HL-60 (cell line): ENCODE results near the gene GNAL.
"Not testable (repeated sequence)": the region's sequence is repeated elsewhere in the genome, so short reads cannot be mapped to it uniquely, and the experiment has no call there.

Source experiments
- DNase-seq, 2 experiments: peaks; one replicate each; pipeline ENCODE4 v3.0.0-alpha.2; 2010 to 2020; ENCODE audit warnings: low read depth in 1 of 2, low spot score in 1 of 2
- H3K27ac ChIP-seq: fragments of 250-450 bp; sonication (Bioruptor Pico); replicated peaks from 2 replicates; pipeline ENCODE4 v1.5.1; 2020; ENCODE audit warnings: mild to moderate bottlenecking, moderate library complexity
- H3K27me3 ChIP-seq: fragments of 250-450 bp; sonication (Bioruptor Pico); 2 replicates; pipeline ENCODE4 v1.5.1; 2021; ENCODE audit warnings: mild to moderate bottlenecking, moderate library complexity; ENCODE audit not compliant: insufficient read depth, poor library complexity, severe bottlenecking
- H3K4me3 ChIP-seq: replicated peaks from 2 replicates; pipeline ENCODE4 v1.5.1; 2011; ENCODE audit warnings: mild to moderate bottlenecking, control low read depth, low read length; ENCODE audit not compliant: insufficient read depth
- GABPA ChIP-seq: IDR thresholded peaks from 2 replicates; pipeline ENCODE4 v1.6.1; 2012; ENCODE audit warnings: low read depth
- POLR2AphosphoS5 ChIP-seq: IDR thresholded peaks from 2 replicates; pipeline ENCODE4 v1.6.1; 2012; ENCODE audit warnings: low read depth
- SPI1 ChIP-seq: IDR thresholded peaks from 2 replicates; pipeline ENCODE4 v1.6.1; 2012; ENCODE audit warnings: low read depth, mild to moderate bottlenecking, borderline replicate concordance
- long read RNA-seq: library from polyadenylated mRNA; unstranded; transcript quantifications from one replicate; pipeline ENCODE4 v2.0.0, GENCODE V29; 2020
- TF ChIP-seq, protein P1 (sequence below): IDR thresholded peaks from 2 replicates; pipeline ENCODE4 v1.6.1; 2012; ENCODE audit warnings: low read depth; ENCODE audit not compliant: insufficient replicate concordance
- TF ChIP-seq, protein P2 (sequence below): IDR thresholded peaks from one replicate; pipeline ENCODE4 v1.5.1; 2011; ENCODE audit warnings: low read length, control low read depth, inconsistent platforms; ENCODE audit not compliant: insufficient read depth

Gene GNAL
- long read RNA-seq, full-length matches to known transcripts: 2 of 17 reads
- long read RNA-seq, partial matches to known transcripts: 12 of 17 reads
- long read RNA-seq, other reads (novel, unspliced or antisense): 3 of 17 reads

DNA sequence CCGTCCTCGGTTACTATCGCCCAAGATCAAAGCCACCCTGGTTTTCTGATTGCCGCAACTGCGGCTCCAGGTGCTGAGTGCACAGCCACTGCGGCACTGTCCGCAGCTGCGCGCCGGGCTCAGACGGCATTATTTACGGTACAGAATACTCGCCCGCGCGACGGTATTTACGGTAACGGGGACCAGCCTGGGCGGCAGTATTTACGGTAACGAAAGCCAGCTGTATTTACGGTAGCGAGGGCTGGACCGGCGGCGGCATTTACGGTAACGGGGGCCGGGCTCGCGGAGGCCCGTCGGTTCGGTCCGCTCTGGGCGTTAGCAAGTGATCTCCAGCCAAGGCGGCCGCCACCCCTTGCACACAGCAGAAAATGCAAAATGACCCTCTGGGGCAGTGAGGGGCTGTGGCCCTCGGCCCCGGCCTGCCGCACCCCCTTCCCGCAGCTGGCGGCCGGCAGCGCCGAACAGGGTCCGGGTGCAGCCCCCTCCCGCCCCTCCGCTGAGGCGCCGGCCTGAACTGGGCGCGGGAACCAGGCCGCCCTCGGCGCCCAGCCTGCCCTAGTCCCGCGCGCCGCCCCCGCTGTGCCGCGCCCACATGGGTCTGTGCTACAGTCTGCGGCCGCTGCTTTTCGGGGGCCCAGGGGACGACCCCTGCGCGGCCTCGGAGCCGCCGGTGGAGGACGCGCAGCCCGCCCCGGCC, at the start of gene GNAL:
Gene GNAL (plus strand): TSS at position 293 of the 697 bp plus-strand sequence. CDS start 300 bp downstream, at position 593.
- no peak within 1 kb of the TSS for H3K27ac ChIP-seq
- TF ChIP-seq, protein P1, sequence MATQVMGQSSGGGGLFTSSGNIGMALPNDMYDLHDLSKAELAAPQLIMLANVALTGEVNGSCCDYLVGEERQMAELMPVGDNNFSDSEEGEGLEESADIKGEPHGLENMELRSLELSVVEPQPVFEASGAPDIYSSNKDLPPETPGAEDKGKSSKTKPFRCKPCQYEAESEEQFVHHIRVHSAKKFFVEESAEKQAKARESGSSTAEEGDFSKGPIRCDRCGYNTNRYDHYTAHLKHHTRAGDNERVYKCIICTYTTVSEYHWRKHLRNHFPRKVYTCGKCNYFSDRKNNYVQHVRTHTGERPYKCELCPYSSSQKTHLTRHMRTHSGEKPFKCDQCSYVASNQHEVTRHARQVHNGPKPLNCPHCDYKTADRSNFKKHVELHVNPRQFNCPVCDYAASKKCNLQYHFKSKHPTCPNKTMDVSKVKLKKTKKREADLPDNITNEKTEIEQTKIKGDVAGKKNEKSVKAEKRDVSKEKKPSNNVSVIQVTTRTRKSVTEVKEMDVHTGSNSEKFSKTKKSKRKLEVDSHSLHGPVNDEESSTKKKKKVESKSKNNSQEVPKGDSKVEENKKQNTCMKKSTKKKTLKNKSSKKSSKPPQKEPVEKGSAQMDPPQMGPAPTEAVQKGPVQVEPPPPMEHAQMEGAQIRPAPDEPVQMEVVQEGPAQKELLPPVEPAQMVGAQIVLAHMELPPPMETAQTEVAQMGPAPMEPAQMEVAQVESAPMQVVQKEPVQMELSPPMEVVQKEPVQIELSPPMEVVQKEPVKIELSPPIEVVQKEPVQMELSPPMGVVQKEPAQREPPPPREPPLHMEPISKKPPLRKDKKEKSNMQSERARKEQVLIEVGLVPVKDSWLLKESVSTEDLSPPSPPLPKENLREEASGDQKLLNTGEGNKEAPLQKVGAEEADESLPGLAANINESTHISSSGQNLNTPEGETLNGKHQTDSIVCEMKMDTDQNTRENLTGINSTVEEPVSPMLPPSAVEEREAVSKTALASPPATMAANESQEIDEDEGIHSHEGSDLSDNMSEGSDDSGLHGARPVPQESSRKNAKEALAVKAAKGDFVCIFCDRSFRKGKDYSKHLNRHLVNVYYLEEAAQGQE: no peak
- TF ChIP-seq POLR2AphosphoS5 (no peak), GABPA (no peak), SPI1 (no peak)
- TF ChIP-seq, protein P2, sequence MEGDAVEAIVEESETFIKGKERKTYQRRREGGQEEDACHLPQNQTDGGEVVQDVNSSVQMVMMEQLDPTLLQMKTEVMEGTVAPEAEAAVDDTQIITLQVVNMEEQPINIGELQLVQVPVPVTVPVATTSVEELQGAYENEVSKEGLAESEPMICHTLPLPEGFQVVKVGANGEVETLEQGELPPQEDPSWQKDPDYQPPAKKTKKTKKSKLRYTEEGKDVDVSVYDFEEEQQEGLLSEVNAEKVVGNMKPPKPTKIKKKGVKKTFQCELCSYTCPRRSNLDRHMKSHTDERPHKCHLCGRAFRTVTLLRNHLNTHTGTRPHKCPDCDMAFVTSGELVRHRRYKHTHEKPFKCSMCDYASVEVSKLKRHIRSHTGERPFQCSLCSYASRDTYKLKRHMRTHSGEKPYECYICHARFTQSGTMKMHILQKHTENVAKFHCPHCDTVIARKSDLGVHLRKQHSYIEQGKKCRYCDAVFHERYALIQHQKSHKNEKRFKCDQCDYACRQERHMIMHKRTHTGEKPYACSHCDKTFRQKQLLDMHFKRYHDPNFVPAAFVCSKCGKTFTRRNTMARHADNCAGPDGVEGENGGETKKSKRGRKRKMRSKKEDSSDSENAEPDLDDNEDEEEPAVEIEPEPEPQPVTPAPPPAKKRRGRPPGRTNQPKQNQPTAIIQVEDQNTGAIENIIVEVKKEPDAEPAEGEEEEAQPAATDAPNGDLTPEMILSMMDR: no peak
- DNase-seq: peak; percentile 40 to 63
- H3K4me3 ChIP-seq: peak within 1 kb of the TSS; percentile 22
- peaks cover 38% of the 10 kb centered on the region for H3K27me3 ChIP-seq

DNA sequence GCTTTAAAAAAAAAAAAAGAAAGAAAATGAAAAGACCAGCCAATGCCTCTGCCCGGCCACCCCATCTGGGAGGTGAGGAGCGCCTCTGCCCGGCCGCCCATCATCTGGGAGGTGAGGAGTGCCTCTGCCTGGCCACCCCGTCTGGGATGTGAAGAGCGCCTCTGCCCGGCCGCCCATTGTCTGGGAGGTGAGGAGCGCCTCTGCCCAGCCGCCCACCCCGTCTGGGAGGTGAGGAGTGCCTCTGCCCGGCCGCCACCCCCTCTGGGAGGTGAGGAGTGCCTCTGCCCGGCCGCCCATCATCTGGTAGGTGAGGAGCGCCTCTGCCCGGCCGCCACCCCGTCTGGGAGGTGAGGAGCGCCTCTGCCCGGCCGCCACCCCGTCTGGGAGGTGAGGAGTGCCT, 41.8 kb upstream of the GNAL start:
- not testable (repeated sequence) for DNase-seq, H3K27ac ChIP-seq, H3K27me3 ChIP-seq, H3K4me3 ChIP-seq

DNA sequence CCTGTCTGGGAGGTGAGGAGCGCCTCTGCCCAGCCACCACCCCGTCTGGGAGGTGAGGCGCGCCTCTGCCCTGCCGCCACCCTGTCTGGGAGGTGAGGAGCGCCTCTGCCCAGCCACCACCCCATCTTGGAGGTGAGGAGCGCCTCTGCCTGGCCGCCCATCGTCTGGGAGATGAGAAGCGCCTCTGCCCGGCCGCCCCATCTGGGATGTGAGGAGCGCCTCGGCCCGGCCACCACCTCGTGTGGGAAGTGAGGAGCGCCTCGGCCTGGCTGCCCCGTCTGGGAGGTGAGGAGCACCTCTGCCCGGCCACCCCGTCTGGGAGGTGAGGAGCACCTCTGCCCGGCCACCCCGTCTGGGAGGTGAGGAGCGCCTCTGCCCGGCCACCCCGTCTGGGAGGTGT, 41.3 kb upstream of the GNAL start:
- H3K4me3 ChIP-seq, DNase-seq, H3K27ac ChIP-seq: not testable (repeated sequence)
- H3K27me3 ChIP-seq: peaks cover 13% of the 10 kb centered on the region

DNA sequence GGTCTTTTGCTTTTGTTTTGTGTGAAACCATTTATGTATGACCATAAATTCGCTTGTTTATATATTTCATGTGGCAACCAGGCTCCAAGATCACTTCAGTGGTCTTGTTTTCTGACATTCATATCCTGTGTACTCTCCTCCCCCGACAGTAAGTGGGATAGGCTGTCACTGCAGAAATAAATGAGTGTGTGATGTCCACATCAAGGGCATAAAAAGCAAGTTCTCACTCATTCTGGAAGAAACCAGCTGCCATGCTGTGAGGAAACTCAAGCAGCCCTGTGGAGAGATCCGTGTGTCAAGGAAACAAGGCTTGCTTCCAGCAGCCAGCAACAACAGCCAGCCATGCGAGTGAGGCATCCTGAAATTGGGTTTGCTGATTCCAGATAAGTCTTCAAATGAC, 39.2 kb upstream of the GNAL start:
- no peak for DNase-seq
- no peak overlapping the region for H3K27ac ChIP-seq
- peaks cover 27% of the 10 kb centered on the region for H3K27me3 ChIP-seq
- no peak overlapping the region for H3K4me3 ChIP-seq
- TF ChIP-seq, protein P1: no peak
- TF ChIP-seq GABPA (no peak), SPI1 (no peak), POLR2AphosphoS5 (no peak)
- TF ChIP-seq, protein P2: no peak

DNA sequence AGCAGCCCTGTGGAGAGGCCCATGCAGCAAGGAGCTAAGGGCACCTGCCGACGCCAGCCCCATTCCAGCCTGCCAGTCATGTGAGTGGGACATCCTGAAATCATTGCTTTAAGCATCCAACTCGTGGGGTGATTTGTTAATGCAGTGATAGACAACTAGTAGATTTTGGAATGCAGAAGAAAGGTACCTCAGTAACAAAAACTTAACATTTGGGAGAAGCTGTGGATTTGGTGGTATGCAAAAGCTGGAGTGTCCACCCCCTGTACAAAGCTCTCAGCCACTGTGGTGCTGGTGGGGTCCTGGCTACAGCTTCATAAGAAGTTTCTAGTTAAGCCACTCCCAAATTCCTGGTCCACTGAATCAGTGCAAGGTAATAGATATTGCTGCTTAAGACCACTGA, 37.2 kb upstream of the GNAL start:
- H3K27me3 ChIP-seq: peaks cover 31% of the 10 kb centered on the region
- no peak overlapping the region for H3K27ac ChIP-seq
- TF ChIP-seq, protein P2: no peak
- no peak for TF ChIP-seq SPI1
- TF ChIP-seq GABPA: no peak
- TF ChIP-seq, protein P1: no peak
- no peak for TF ChIP-seq POLR2AphosphoS5
- no peak for DNase-seq
- no peak overlapping the region for H3K4me3 ChIP-seq
